HepG2 (cell line): ENCODE measurements around the gene KRTAP7-1. TPM values are rescaled to one million over a fixed set of nuclear protein-coding genes. Genes with fewer than 3 reads are reported as not detected.

Experiments used
- ATAC-seq: fragments of 200-7000 bp; cut with Tn5 transposase; 3 replicates; pipeline ENCODE4 v1.9.1; 2020; ENCODE audit warnings: mild to moderate bottlenecking, moderate library complexity
- BruUV-seq: library from RNA; stranded (reverse); fragments of 400-500 nt; replicated peaks from 2 replicates; lab custom pipeline; 2021; lab: Mats Ljungman, UMichigan
- CTCF ChIA-PET: fragments of 300-600 bp; formaldehyde crosslinking; extraction: SDS; loops from one replicate; lab custom pipeline; 2021; ENCODE audit warnings: low total read pairs, inconsistent platforms, low intra/inter-chr PET ratio; lab: Yijun Ruan, JAX
- POLR2A ChIA-PET: fragments of 350-600 bp; sonication (Branson Sonifier 250); formaldehyde crosslinking; loops from one replicate; lab custom pipeline; 2020; ENCODE audit warnings: antibody characterized with exemption, inconsistent platforms; lab: Yijun Ruan, JAX
- DNase-seq: peaks from one replicate; pipeline ENCODE4 v3.0.0-alpha.2; 2015; ENCODE audit warnings: low spot score
- FAIRE-seq: peaks from 3 replicates; lab custom pipeline; 2011; peaks lifted over from hg19 to GRCh38; lab: Jason Lieb, UNC
- H2AFZ ChIP-seq: one replicate; pipeline ENCODE4 v1.6.1; 2011; ENCODE audit warnings: low read length, inconsistent platforms
- H3K27ac ChIP-seq: fragments of 300-600 bp; 3 replicates; pipeline ENCODE4 v1.8.0; 2011; ENCODE audit warnings: mixed run types, mild to moderate bottlenecking, mixed read lengths, low read length, inconsistent platforms; ENCODE audit not compliant: insufficient read depth; ENCODE audit errors: extremely low read length
- H3K27me3 ChIP-seq, 2 experiments: fragments of 200-600 bp in 1 of 2; 2 replicates in 1 of 2; 3 replicates in 1 of 2; pipeline versions ENCODE4 v1.6.0 to v1.8.0; 2011; ENCODE audit warnings: low read length in 2 of 2, mild to moderate bottlenecking in 2 of 2, moderate library complexity in 2 of 2, inconsistent platforms in 1 of 2; ENCODE audit not compliant: insufficient read depth in 2 of 2, control insufficient read depth in 1 of 2
- H3K36me3 ChIP-seq, 2 experiments: fragments of 200-600 bp in 1 of 2; replicated peaks in 1 of 2; 2 replicates in 1 of 2; 3 replicates in 1 of 2; pipeline versions ENCODE4 v1.5.1 to v1.8.0; 2011; ENCODE audit warnings: low read length in 2 of 2, inconsistent platforms in 1 of 2; ENCODE audit not compliant: insufficient read depth in 2 of 2, control insufficient read depth in 1 of 2
- H3K4me1 ChIP-seq: 2 replicates; pipeline ENCODE4 v1.5.1; 2012; ENCODE audit warnings: low read length, inconsistent platforms; ENCODE audit not compliant: insufficient read depth
- H3K4me2 ChIP-seq: 2 replicates; pipeline ENCODE4 v1.6.0; 2011; ENCODE audit warnings: low read depth, low read length, inconsistent platforms
- H3K4me3 ChIP-seq, 3 experiments: fragments of 200-600 bp in 1 of 3; sonication (generic), shearing (Covaris generic) in 1 of 3; replicated peaks in 1 of 3; 2 replicates each; pipeline ENCODE4 v1.5.1; 2011 to 2016; ENCODE audit warnings: low read length in 3 of 3, inconsistent platforms in 2 of 3, low read depth in 2 of 3, mild to moderate bottlenecking in 2 of 3, control low read depth in 1 of 3, mixed read lengths in 1 of 3; ENCODE audit not compliant: insufficient read depth in 1 of 3
- H3K79me2 ChIP-seq: one replicate; pipeline ENCODE4 v1.6.1; 2011; ENCODE audit warnings: low read length, inconsistent platforms; ENCODE audit not compliant: insufficient read depth
- H3K9ac ChIP-seq: 2 replicates; pipeline ENCODE4 v1.6.0; 2011; ENCODE audit warnings: mild to moderate bottlenecking, low read depth, low read length, inconsistent platforms; ENCODE audit not compliant: insufficient read depth
- H3K9me3 ChIP-seq: 2 replicates; pipeline ENCODE4 v1.5.1; 2012; ENCODE audit warnings: mild to moderate bottlenecking, low read length
- H4K20me1 ChIP-seq: 2 replicates; pipeline ENCODE4 v1.6.0; 2011; ENCODE audit warnings: inconsistent platforms, mild to moderate bottlenecking, low read length, moderate library complexity; ENCODE audit not compliant: insufficient read depth
- ATF7-NPFF ChIP-seq: sonication (generic); formaldehyde crosslinking; IDR thresholded peaks from 2 replicates; pipeline ENCODE4 v1.8.1; 2023; ENCODE audit warnings: mild to moderate bottlenecking, low read depth, missing genetic modification reagents, moderate library complexity
- CBX2 ChIP-seq, 2 experiments: fragments of 200-600 bp in 1 of 2; sonication (generic); formaldehyde crosslinking in 1 of 2; IDR thresholded peaks; 2 replicates each; pipeline versions ENCODE4 v1.7.0 to v1.8.1; 2018 to 2022; ENCODE audit warnings: low read depth in 2 of 2, low read length in 1 of 2, mild to moderate bottlenecking in 1 of 2, missing genetic modification reagents in 1 of 2
- CHD2 ChIP-seq: IDR thresholded peaks from 2 replicates; pipeline ENCODE4 v1.6.1; 2011; ENCODE audit warnings: low read depth, low read length, improper control_type of control experiment
- IRF2 ChIP-seq: IDR thresholded peaks from 2 replicates; pipeline ENCODE4 v1.6.1; 2018; ENCODE audit warnings: missing genetic modification reagents, missing compliant biosample characterization
- NFKBIZ ChIP-seq: IDR thresholded peaks from 2 replicates; pipeline ENCODE4 v1.6.1; 2018; ENCODE audit warnings: missing genetic modification reagents, missing compliant biosample characterization
- RBAK ChIP-seq: sonication (generic); formaldehyde crosslinking; IDR thresholded peaks from 2 replicates; pipeline ENCODE4 v1.5.1; 2020; ENCODE audit warnings: mild to moderate bottlenecking, missing genetic modification reagents
- SP1 ChIP-seq, 2 experiments: fragments of 450-650 bp in 1 of 2; sonication (generic) in 1 of 2; formaldehyde crosslinking in 1 of 2; IDR thresholded peaks; 2 replicates each; pipeline versions ENCODE4 v1.4.0 to v1.6.1; 2016 to 2020; ENCODE audit warnings: missing genetic modification reagents in 1 of 2
- ZNF543 ChIP-seq: sonication (generic); formaldehyde crosslinking; IDR thresholded peaks from 2 replicates; pipeline ENCODE4 v1.4.0; 2020; ENCODE audit warnings: mild to moderate bottlenecking, missing genetic modification reagents
- ZNF614 ChIP-seq: IDR thresholded peaks from 2 replicates; pipeline ENCODE4 v1.6.1; 2018; ENCODE audit warnings: missing biosample characterization, missing genetic modification reagents, inconsistent platforms, borderline replicate concordance
- ZNF672 ChIP-seq: sonication (generic); formaldehyde crosslinking; IDR thresholded peaks from 2 replicates; pipeline ENCODE4 v1.8.1; 2022; ENCODE audit warnings: missing genetic modification reagents
- ZNF766 ChIP-seq: sonication (generic); formaldehyde crosslinking; IDR thresholded peaks from 2 replicates; pipeline ENCODE4 v1.5.0; 2020; ENCODE audit warnings: missing genetic modification reagents, borderline replicate concordance
- WGBS: methylation state at CpG from one replicate; pipeline ENCODE4 v1.1.6; 2017; ENCODE audit warnings: low lambda C conversion rate; 5-methylcytosine and 5-hydroxymethylcytosine counted together
- in situ Hi-C: cut with HindIII; loops from 2 replicates; pipeline ENCODE4 v1.10.0; 2017; ENCODE audit warnings: low pct_unique_long_range_greater_than_20kb; ENCODE audit not compliant: extremely low pct_ligation_motif_present
- intact Hi-C: fragments of 100-400 bp; cut with micrococcal nuclease; formaldehyde crosslinking; loops from one replicate; pipeline ENCODE4 v1.10.0; 2022; ENCODE audit not compliant: unreplicated experiment
- polyA plus RNA-seq, 8 experiments: library from polyadenylated mRNA; depleted of rRNA in 3 of 8; stranded (reverse) in 7 of 8; unstranded in 1 of 8; fragments of >200 nt; fragmentation: Illumina TruSeq in 4 of 8; extraction: Trizol in 4 of 8; gene quantifications; 2 replicates each; pipeline versions ENCODE4 v1.2.1 to v1.2.3, GENCODE V29; 2011 to 2016; ENCODE audit warnings: low read depth in 4 of 8, missing spikeins in 1 of 8, mixed read lengths in 1 of 8; ENCODE audit not compliant: insufficient read depth in 1 of 8
- total RNA-seq, 5 experiments: library from RNA; depleted of rRNA; stranded (reverse); fragments of >200 nt; fragmentation: Illumina TruSeq; extraction: Trizol; gene quantifications; 2 replicates each; pipeline ENCODE4 v1.2.3, GENCODE V29; 2016; ENCODE audit warnings: low read depth in 1 of 5
- TF ChIP-seq, protein P1 (sequence below): sonication (generic); formaldehyde crosslinking; IDR thresholded peaks from 2 replicates; pipeline ENCODE4 v1.5.0; 2020; ENCODE audit warnings: mild to moderate bottlenecking, missing genetic modification reagents, moderate library complexity
- TF ChIP-seq, protein P2 (sequence below): sonication (generic); formaldehyde crosslinking; IDR thresholded peaks from 2 replicates; pipeline ENCODE4 v1.4.0; 2020; ENCODE audit warnings: missing genetic modification reagents
- TF ChIP-seq, protein P3 (sequence below): sonication (generic); formaldehyde crosslinking; IDR thresholded peaks from 2 replicates; pipeline ENCODE4 v1.5.1; 2020; ENCODE audit warnings: mild to moderate bottlenecking, missing genetic modification reagents, moderate library complexity

KRTAP7-1 gene
- total and polyA plus RNA-seq, 2 of the 13 experiments (the other 11 are each of a cell fraction or from before 2014, with no cell fraction given), result not detected

DNA sequence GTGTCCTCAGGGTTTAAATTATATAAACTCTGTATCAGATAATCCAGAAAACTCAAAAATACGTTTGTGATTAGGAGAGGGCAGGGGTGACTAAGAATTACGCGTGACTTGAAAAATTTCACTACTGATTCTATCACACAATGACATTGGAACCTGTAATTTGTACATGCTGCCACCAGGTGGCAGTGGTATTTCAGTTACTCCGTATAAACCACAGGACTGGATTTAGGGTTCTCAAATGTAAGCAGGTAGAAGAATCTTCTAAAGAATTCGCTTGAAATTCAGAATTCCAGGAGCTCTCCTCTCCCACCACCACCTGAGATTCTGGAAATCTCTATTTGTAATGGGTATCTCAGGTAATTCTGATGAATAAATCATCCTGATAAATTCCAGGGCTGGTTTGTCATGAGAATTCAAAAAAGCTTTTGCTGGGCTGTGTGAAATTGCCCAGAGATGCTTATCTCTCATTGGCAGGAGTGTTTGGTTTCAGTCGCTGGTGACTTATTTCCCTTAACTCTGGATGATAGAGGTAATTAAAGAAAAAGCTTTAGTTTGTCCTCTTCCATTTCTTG lies 1.7 kb upstream of the KRTAP7-1 start (continued):
- TF ChIP-seq, protein P1, sequence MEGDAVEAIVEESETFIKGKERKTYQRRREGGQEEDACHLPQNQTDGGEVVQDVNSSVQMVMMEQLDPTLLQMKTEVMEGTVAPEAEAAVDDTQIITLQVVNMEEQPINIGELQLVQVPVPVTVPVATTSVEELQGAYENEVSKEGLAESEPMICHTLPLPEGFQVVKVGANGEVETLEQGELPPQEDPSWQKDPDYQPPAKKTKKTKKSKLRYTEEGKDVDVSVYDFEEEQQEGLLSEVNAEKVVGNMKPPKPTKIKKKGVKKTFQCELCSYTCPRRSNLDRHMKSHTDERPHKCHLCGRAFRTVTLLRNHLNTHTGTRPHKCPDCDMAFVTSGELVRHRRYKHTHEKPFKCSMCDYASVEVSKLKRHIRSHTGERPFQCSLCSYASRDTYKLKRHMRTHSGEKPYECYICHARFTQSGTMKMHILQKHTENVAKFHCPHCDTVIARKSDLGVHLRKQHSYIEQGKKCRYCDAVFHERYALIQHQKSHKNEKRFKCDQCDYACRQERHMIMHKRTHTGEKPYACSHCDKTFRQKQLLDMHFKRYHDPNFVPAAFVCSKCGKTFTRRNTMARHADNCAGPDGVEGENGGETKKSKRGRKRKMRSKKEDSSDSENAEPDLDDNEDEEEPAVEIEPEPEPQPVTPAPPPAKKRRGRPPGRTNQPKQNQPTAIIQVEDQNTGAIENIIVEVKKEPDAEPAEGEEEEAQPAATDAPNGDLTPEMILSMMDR (CRISPR knock-in tag), result peak; percentile 48; the same call in 1 of the 2 replicates

DNA sequence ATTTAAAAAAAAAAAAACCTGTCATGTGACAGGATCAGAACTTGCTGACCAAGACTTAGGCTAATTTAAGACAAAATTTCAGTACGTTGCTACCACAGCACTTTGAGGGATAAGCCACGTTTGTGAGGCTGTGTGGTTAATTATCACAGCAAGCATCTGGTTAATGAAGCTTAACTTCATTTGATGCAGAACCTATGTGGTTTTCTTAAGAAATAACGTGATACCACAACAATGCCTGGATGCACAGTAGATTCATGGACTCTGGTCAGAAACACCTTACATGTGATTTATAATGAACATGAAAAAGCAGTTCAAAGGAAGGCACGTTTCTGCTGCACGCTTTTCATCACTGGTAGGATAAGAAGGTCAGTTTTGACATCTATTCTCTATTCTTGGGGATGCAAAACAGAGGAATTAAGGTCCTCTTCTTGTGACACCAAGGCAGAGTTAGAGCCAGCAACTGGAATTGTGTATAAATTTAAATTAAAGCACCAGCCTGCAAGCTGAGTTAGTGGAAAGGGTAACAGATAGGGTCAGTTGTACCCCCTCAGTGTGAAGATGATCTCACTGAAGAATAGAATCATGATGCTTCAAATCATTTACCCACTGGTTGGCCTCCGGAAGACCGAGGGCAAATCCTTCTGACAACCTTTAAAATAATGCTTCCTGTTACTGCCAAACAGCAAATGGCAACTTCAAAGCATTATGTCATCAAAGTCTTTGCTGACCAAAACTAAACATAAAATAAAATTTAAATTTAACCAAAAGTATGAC lies 10.5 kb downstream of the KRTAP7-1 start:
- ATAC-seq (no peak), FAIRE-seq (no peak), DNase-seq (no peak)
- no peak overlapping the region for H3K27ac ChIP-seq
- H3K9ac ChIP-seq, result no peak overlapping the region
- 8% methylated on average over 7 of the region's 7 CpGs for WGBS
- POLR2A ChIA-PET, result no interaction called here
- no peak overlapping the region for H3K4me3 ChIP-seq
- no peaks in the 10 kb centered on the region for H4K20me1 ChIP-seq
- no peaks in the 10 kb centered on the region for H3K36me3 ChIP-seq
- H3K4me2 ChIP-seq, result no peak overlapping the region
- peaks cover 93% of the 10 kb centered on the region for H3K9me3 ChIP-seq
- BruUV-seq, result no TSS peak
- no peaks in the 10 kb centered on the region for H3K4me1 ChIP-seq
- intact Hi-C loops, result no loop called here
- H3K27me3 ChIP-seq, result no peaks in the 10 kb centered on the region
- in situ Hi-C loops, result no loop called here
- no peak overlapping the region for H2AFZ ChIP-seq
- CTCF ChIA-PET, result no interaction called here
- no peaks in the 10 kb centered on the region for H3K79me2 ChIP-seq
- TF ChIP-seq, protein P2, sequence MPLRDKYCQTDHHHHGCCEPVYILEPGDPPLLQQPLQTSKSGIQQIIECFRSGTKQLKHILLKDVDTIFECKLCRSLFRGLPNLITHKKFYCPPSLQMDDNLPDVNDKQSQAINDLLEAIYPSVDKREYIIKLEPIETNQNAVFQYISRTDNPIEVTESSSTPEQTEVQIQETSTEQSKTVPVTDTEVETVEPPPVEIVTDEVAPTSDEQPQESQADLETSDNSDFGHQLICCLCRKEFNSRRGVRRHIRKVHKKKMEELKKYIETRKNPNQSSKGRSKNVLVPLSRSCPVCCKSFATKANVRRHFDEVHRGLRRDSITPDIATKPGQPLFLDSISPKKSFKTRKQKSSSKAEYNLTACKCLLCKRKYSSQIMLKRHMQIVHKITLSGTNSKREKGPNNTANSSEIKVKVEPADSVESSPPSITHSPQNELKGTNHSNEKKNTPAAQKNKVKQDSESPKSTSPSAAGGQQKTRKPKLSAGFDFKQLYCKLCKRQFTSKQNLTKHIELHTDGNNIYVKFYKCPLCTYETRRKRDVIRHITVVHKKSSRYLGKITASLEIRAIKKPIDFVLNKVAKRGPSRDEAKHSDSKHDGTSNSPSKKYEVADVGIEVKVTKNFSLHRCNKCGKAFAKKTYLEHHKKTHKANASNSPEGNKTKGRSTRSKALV, result no peak
- TF ChIP-seq CHD2 (no peak), NFKBIZ (CRISPR knock-in tag) (no peak), RBAK (CRISPR knock-in tag) (no peak), ZNF672 (no peak), ZNF766 (no peak), CBX2 (IDR thresholded peaks at IDR 0.05; ENCODE audit: low read depth, low read length) (no peak), CBX2 (CRISPR knock-in tag; IDR thresholded peaks at IDR 0.05; ENCODE audit: low read depth) (no peak), IRF2 (CRISPR knock-in tag) (no peak), ZNF614 (CRISPR knock-in tag) (no peak), ATF7-NPFF (CRISPR knock-in tag) (no peak), SP1 (IDR thresholded peaks at IDR 0.05) (no peak), SP1 (CRISPR knock-in tag; IDR thresholded peaks at IDR 0.05) (no peak), ZNF543 (CRISPR knock-in tag) (no peak)
- TF ChIP-seq, protein P3, sequence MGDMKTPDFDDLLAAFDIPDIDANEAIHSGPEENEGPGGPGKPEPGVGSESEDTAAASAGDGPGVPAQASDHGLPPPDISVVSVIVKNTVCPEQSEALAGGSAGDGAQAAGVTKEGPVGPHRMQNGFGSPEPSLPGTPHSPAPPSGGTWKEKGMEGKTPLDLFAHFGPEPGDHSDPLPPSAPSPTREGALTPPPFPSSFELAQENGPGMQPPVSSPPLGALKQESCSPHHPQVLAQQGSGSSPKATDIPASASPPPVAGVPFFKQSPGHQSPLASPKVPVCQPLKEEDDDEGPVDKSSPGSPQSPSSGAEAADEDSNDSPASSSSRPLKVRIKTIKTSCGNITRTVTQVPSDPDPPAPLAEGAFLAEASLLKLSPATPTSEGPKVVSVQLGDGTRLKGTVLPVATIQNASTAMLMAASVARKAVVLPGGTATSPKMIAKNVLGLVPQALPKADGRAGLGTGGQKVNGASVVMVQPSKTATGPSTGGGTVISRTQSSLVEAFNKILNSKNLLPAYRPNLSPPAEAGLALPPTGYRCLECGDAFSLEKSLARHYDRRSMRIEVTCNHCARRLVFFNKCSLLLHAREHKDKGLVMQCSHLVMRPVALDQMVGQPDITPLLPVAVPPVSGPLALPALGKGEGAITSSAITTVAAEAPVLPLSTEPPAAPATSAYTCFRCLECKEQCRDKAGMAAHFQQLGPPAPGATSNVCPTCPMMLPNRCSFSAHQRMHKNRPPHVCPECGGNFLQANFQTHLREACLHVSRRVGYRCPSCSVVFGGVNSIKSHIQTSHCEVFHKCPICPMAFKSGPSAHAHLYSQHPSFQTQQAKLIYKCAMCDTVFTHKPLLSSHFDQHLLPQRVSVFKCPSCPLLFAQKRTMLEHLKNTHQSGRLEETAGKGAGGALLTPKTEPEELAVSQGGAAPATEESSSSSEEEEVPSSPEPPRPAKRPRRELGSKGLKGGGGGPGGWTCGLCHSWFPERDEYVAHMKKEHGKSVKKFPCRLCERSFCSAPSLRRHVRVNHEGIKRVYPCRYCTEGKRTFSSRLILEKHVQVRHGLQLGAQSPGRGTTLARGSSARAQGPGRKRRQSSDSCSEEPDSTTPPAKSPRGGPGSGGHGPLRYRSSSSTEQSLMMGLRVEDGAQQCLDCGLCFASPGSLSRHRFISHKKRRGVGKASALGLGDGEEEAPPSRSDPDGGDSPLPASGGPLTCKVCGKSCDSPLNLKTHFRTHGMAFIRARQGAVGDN (CRISPR knock-in tag), result no peak
